ENCODE results near the gene UGP2.
A peak's percentile ranks its signal among the peaks of the same experiment; 100 is the strongest.

Gene UGP2

GRCh38 chr2:63840785-63841253, 877 bp upstream of the UGP2 start:
- peak; percentile 100 for DNase-seq (ENCODE audit: low read depth)
- TF ChIP-seq MYC (IDR thresholded peaks at IDR 0.05; ENCODE audit: low read depth, low read length), result peak; percentile 40
- peak; percentile 99 for TF ChIP-seq POLR2A (IDR thresholded peaks at IDR 0.05; ENCODE audit: extremely low read depth, insufficient read length)
- TF ChIP-seq, protein P1, sequence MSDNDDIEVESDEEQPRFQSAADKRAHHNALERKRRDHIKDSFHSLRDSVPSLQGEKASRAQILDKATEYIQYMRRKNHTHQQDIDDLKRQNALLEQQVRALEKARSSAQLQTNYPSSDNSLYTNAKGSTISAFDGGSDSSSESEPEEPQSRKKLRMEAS (IDR thresholded peaks at IDR 0.05; ENCODE audit: low read depth, low read length), result peak; percentile 58
- TF ChIP-seq, protein P2, sequence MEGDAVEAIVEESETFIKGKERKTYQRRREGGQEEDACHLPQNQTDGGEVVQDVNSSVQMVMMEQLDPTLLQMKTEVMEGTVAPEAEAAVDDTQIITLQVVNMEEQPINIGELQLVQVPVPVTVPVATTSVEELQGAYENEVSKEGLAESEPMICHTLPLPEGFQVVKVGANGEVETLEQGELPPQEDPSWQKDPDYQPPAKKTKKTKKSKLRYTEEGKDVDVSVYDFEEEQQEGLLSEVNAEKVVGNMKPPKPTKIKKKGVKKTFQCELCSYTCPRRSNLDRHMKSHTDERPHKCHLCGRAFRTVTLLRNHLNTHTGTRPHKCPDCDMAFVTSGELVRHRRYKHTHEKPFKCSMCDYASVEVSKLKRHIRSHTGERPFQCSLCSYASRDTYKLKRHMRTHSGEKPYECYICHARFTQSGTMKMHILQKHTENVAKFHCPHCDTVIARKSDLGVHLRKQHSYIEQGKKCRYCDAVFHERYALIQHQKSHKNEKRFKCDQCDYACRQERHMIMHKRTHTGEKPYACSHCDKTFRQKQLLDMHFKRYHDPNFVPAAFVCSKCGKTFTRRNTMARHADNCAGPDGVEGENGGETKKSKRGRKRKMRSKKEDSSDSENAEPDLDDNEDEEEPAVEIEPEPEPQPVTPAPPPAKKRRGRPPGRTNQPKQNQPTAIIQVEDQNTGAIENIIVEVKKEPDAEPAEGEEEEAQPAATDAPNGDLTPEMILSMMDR (IDR thresholded peaks at IDR 0.05; ENCODE audit: low read depth, low read length), result no peak
- H3K4me3 ChIP-seq (ENCODE audit: low read depth, low read length), result peak overlapping the region; percentile 96

GRCh38 chr2:63842149-63843061, 709 bp downstream of the UGP2 start:
- TF ChIP-seq POLR2A (IDR thresholded peaks at IDR 0.05; ENCODE audit: extremely low read depth, insufficient read length), result no peak
- TF ChIP-seq, protein P1 (IDR thresholded peaks at IDR 0.05; ENCODE audit: low read depth, low read length), result peak; percentile 34; the same call in 1 of the 2 replicates
- peak; percentile 75 for DNase-seq (ENCODE audit: low read depth)
- H3K4me3 ChIP-seq (ENCODE audit: low read depth, low read length), result peak overlapping the region; percentile 96

- TF ChIP-seq, protein P1 (IDR thresholded peaks at IDR 0.05; ENCODE audit: low read depth, low read length), result no peak
- TF ChIP-seq MYC (IDR thresholded peaks at IDR 0.05; ENCODE audit: low read depth, low read length) (no peak), POLR2A (IDR thresholded peaks at IDR 0.05; ENCODE audit: extremely low read depth, insufficient read length) (no peak)
- TF ChIP-seq, protein P2 (IDR thresholded peaks at IDR 0.05; ENCODE audit: low read depth, low read length), result no peak
- H3K4me3 ChIP-seq (ENCODE audit: low read depth, low read length), result peak overlapping the region; percentile 96
- no peak for DNase-seq (ENCODE audit: low read depth)
Measured at GRCh38 chr2:63843093-63843492, 1.4 kb downstream of the UGP2 start.

DNA sequence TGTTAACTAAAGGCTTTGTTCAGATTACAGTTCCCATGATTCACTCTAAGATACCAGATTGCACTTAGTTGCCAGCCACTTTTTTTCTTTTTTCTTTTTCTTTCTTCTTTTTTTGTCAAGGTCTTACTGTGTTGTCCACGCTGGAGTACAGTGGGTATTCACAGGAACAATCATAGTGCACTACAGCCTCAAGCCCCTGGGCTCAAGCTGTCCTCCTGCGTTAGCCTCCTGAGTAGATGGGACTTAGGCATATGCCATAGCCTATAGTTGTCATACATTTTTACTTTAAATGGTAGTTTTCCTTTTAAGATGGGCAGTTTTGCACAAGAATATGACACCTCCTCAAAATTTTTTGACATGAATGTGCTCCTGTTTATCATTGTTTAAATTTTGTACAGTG, 2.1 kb downstream of the UGP2 start:
- DNase-seq (ENCODE audit: low read depth), result no peak
- peak overlapping the region; percentile 96 for H3K4me3 ChIP-seq (ENCODE audit: low read depth, low read length)
- TF ChIP-seq MYC (IDR thresholded peaks at IDR 0.05; ENCODE audit: low read depth, low read length) (no peak), POLR2A (IDR thresholded peaks at IDR 0.05; ENCODE audit: extremely low read depth, insufficient read length) (no peak)
- TF ChIP-seq, protein P1 (IDR thresholded peaks at IDR 0.05; ENCODE audit: low read depth, low read length), result no peak
- TF ChIP-seq, protein P2 (IDR thresholded peaks at IDR 0.05; ENCODE audit: low read depth, low read length), result no peak

DNA sequence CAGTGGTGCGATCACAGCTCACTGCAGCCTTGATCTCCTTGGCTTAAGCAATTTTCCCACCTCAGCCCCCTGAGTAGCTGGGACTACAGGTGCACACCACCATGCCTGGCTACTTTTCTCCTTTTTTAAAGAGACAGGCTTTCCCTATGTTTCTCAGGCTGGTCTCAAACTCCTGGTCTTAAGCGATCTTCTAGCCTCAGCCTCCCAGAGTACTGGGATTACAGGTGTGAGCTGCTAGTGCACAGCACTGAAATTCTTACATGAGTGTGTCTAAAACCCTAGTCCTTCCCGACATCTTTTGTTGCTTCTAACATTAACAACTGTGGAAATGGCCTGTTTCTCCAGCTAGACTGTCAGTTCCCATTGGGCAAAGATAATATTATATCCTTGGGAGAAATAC, 2.9 kb downstream of the UGP2 start:
- DNase-seq (ENCODE audit: low read depth), result no peak
- TF ChIP-seq, protein P2 (IDR thresholded peaks at IDR 0.05; ENCODE audit: low read depth, low read length), result no peak
- no peak for TF ChIP-seq POLR2A (IDR thresholded peaks at IDR 0.05; ENCODE audit: extremely low read depth, insufficient read length)
- TF ChIP-seq MYC (IDR thresholded peaks at IDR 0.05; ENCODE audit: low read depth, low read length), result no peak
- TF ChIP-seq, protein P1 (IDR thresholded peaks at IDR 0.05; ENCODE audit: low read depth, low read length), result no peak
- peak overlapping the region; percentile 96 for H3K4me3 ChIP-seq (ENCODE audit: low read depth, low read length)

DNA sequence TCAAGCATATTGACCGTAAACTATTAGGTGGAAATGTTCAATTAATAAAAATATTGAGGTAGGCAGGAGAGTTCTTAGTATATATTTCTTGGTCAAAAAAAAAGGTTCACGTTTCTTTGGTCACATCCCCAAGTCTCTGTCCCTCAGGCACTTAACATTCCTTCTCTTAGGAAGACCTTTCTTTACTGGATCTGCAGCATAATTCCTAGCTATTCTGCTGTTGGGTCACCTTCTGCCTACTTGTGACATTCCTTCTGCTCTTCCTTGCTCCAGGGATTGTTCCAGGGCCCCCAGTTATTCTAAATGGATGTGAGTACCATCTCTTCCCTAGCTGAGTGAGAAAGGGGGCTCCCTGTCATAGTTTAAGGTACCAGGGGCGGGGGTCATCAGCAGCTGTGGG, 4.2 kb downstream of the UGP2 start:
- TF ChIP-seq POLR2A (IDR thresholded peaks at IDR 0.05; ENCODE audit: extremely low read depth, insufficient read length) (no peak), MYC (IDR thresholded peaks at IDR 0.05; ENCODE audit: low read depth, low read length) (no peak)
- TF ChIP-seq, protein P1 (IDR thresholded peaks at IDR 0.05; ENCODE audit: low read depth, low read length), result no peak
- TF ChIP-seq, protein P2 (IDR thresholded peaks at IDR 0.05; ENCODE audit: low read depth, low read length), result no peak
- H3K4me3 ChIP-seq (ENCODE audit: low read depth, low read length), result no peak overlapping the region
- DNase-seq (ENCODE audit: low read depth), result no peak
